WERI-Rb-1 (cell line): Measurements from ENCODE around the gene PHF10.

Experiments used
- DNase-seq: peaks from one replicate; pipeline ENCODE4 v3.0.0-alpha.2; 2020
- H3K27ac ChIP-seq: fragments of 250-450 bp; sonication (Bioruptor Pico); 2 replicates; pipeline ENCODE4 v1.5.1; 2020; ENCODE audit warnings: mild to moderate bottlenecking, moderate library complexity
- H3K27me3 ChIP-seq: fragments of 250-450 bp; sonication (Bioruptor Pico); 2 replicates; pipeline ENCODE4 v1.5.1; 2021; ENCODE audit warnings: mild to moderate bottlenecking, low read depth, moderate library complexity; ENCODE audit not compliant: insufficient read depth, severe bottlenecking
- H3K36me3 ChIP-seq: fragments of 250-450 bp; sonication (Bioruptor Pico); 2 replicates; pipeline ENCODE4 v1.5.1; 2020; ENCODE audit warnings: mild to moderate bottlenecking, moderate library complexity
- H3K4me3 ChIP-seq: 2 replicates; pipeline ENCODE4 v1.5.1; 2011; ENCODE audit warnings: low read depth, mild to moderate bottlenecking, control low read depth, low read length
- H3K9me3 ChIP-seq: fragments of 250-450 bp; sonication (Bioruptor Pico); 2 replicates; pipeline ENCODE4 v1.5.1; 2021; ENCODE audit warnings: mild to moderate bottlenecking, moderate library complexity; ENCODE audit not compliant: severe bottlenecking
- TF ChIP-seq, protein P1 (sequence below): IDR thresholded peaks from 2 replicates; pipeline ENCODE4 v1.5.1; 2011; ENCODE audit warnings: low read depth, mild to moderate bottlenecking, control low read depth, inconsistent platforms, low read length

The PHF10 gene

DNA sequence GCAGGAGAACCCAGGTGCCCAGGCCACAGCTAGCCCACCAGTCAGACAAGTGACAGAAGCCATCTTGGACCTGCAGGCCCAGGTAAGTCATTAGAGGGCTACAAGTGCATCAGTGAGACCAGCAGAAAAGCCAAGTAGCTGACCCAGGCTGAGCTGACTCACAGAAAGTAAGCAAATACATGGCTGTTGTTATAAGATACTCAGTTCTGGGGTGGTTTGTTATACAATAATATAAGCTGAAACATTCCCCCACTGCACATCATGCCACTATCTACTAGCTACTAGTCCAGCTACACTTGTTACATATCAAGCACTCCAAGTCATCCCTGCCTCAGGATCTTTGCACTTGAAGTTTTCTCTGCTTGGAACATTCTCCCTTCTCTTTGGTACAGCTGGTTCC is 17.0 kb upstream of the PHF10 start:
- Histone ChIP-seq H3K4me3 (no peak overlapping the region), H3K36me3 (no peaks in the 10 kb centered on the region), H3K27ac (no peak overlapping the region), H3K27me3 (no peaks in the 10 kb centered on the region), H3K9me3 (no peaks in the 10 kb centered on the region)
- no peak for DNase-seq
- TF ChIP-seq, protein P1, sequence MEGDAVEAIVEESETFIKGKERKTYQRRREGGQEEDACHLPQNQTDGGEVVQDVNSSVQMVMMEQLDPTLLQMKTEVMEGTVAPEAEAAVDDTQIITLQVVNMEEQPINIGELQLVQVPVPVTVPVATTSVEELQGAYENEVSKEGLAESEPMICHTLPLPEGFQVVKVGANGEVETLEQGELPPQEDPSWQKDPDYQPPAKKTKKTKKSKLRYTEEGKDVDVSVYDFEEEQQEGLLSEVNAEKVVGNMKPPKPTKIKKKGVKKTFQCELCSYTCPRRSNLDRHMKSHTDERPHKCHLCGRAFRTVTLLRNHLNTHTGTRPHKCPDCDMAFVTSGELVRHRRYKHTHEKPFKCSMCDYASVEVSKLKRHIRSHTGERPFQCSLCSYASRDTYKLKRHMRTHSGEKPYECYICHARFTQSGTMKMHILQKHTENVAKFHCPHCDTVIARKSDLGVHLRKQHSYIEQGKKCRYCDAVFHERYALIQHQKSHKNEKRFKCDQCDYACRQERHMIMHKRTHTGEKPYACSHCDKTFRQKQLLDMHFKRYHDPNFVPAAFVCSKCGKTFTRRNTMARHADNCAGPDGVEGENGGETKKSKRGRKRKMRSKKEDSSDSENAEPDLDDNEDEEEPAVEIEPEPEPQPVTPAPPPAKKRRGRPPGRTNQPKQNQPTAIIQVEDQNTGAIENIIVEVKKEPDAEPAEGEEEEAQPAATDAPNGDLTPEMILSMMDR, result no peak

DNA sequence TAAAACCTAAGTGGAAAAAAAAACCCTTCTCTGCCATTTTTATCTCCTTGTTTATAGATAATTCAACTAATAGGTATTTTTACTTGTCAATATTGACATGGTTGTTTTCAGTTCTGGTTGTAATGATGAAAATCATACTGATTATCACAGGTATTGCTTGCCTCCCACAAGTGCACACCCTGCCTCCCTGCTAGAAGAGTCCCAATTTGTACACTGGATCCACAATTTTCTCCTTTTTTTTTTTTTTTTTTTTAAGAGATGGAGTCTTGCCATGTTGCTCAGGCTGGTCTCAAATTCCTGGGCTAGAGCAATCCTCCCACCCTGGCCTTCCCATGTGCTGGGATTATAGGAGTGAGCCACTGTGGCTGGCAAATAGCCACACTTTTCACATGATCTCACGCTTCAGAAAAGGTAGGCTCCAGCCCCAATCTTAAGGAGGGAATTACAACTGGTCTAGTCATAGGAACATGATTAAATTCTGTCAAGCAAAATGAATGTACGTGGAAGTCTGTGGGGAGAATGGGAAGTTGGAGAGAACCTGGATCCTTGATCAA is 14.8 kb upstream of the PHF10 start:
- Histone ChIP-seq H3K36me3 (no peaks in the 10 kb centered on the region), H3K9me3 (no peaks in the 10 kb centered on the region), H3K27me3 (no peaks in the 10 kb centered on the region), H3K4me3 (no peak overlapping the region), H3K27ac (no peak overlapping the region)
- DNase-seq, result no peak
- TF ChIP-seq, protein P1, result no peak

DNA sequence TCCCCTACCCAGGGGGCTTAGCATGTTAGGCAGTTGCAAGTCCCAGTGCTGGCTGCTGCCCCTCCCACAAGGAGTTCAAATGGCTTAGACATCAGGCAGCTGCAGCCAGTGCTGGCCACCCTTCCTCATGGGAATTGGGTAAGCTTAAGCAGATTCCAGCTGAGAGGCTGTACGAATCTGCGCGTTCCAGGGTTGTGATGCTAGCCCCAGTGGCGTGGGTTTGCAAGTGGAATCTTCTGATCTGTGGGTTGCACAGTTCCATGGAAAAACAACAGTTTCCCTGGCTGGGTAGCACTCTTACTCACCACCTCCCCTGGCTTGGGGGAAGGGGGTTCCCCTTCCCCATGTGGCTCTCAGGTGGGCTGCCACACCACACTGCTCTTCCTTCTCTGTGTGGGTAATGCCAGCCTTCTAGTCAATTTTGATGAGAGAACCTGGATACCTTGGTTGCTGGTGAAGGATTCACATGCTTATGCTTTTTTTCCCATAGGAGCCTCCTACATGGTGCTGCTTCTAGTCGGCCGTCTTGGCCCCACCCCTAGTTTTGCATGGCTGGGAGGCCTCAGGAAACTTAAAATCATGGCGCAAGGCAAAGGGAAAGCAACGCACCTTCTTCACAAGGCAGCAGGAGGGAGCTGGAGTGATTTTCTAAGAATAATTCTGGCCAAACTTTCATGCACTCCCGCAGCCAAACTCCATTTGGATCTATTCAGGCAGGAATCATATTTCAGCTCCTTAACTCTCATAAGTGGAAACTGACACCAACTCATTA is 14.1 kb upstream of the PHF10 start:
- no peaks in the 10 kb centered on the region for H3K36me3 ChIP-seq
- H3K27ac ChIP-seq, result no peak overlapping the region
- no peaks in the 10 kb centered on the region for H3K9me3 ChIP-seq
- H3K27me3 ChIP-seq, result no peaks in the 10 kb centered on the region
- TF ChIP-seq, protein P1, result no peak
- H3K4me3 ChIP-seq, result no peak overlapping the region
- peak; percentile 50 for DNase-seq

DNA sequence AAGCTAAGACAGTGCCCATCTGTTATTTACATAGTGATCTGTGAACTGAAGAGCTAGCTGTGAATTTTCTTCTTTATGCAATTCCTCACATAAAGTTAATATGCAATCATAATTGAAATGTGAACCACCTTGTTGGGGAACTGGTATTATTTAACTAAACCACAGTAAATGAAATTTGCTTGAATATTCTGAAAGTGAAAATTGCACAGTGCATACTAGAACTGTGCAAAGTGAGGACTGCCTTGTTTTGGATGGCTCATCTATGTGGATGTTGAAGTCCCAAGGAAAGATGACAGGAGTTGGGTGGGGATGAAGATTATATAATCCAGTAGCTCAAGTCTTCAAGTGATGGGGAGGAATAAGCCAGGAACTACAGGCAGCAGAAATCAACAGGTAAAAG is 5.7 kb upstream of the PHF10 start:
- TF ChIP-seq, protein P1, result no peak
- Histone ChIP-seq H3K9me3 (no peaks in the 10 kb centered on the region), H3K27ac (no peak overlapping the region), H3K4me3 (no peak overlapping the region), H3K36me3 (no peaks in the 10 kb centered on the region), H3K27me3 (no peaks in the 10 kb centered on the region)
- DNase-seq, result no peak

DNA sequence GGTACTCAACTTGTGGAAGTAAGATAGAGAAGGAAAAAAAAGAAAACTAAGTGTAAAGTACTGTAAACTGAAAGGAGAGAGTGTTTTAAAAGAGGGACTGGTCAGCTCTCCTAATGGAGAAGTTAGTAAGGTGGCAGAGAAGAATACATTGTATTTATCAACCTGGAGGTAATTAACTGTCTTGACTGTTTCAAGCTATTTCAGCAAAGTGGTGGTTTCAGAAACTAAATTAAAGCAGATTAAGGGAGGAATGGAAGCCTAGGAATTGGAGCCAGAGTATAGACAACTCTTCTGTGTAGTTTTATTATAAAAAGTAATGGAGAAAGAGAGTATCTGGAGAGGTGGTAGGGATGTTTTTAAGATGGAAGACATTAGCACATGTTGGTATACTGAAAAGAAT is 2.7 kb upstream of the PHF10 start:
- TF ChIP-seq, protein P1, result no peak
- no peak for DNase-seq

More for the DNA sequence above, 2.7 kb upstream of the PHF10 start:
- Histone ChIP-seq H3K27me3 (no peaks in the 10 kb centered on the region), H3K4me3 (no peak overlapping the region), H3K36me3 (no peaks in the 10 kb centered on the region), H3K27ac (no peak overlapping the region), H3K9me3 (no peaks in the 10 kb centered on the region)
